Keratinocyte (primary cell): Measurements from ENCODE around the gene PDZD2. TPM values are rescaled to one million over a fixed set of nuclear protein-coding genes. Genes with fewer than 3 reads are reported as not detected.

Source experiments
- DNase-seq: peaks from one replicate; pipeline ENCODE4 v3.0.0-alpha.2; 2011; ENCODE audit warnings: low read depth, missing footprints, low spot score
- FAIRE-seq: peaks from 2 replicates; lab custom pipeline; 2011; peaks lifted over from hg19 to GRCh38; lab: Jason Lieb, UNC
- H2AFZ ChIP-seq: 2 replicates; pipeline ENCODE4 v1.6.0; 2012; ENCODE audit warnings: low read length, control low read depth, inconsistent platforms; ENCODE audit not compliant: control insufficient read depth
- H3K27ac ChIP-seq: 2 replicates; pipeline ENCODE4 v1.5.1; 2011; ENCODE audit warnings: low read length; ENCODE audit not compliant: control insufficient read depth, insufficient read depth
- H3K27me3 ChIP-seq: 3 replicates; pipeline ENCODE4 v1.6.0; 2011; ENCODE audit warnings: low read length; ENCODE audit not compliant: control insufficient read depth, insufficient read depth; ENCODE audit errors: extremely low read depth
- H3K36me3 ChIP-seq, 2 experiments: 2 replicates in 1 of 2; 3 replicates in 1 of 2; pipeline ENCODE4 v1.5.1; 2011; ENCODE audit warnings: low read length in 2 of 2, mild to moderate bottlenecking in 1 of 2; ENCODE audit not compliant: control insufficient read depth in 2 of 2, insufficient read depth in 2 of 2; ENCODE audit errors: extremely low read depth in 1 of 2
- H3K4me1 ChIP-seq: 3 replicates; pipeline ENCODE4 v1.5.1; 2011; ENCODE audit warnings: low read length; ENCODE audit not compliant: control insufficient read depth, insufficient read depth; ENCODE audit errors: extremely low read depth
- H3K4me2 ChIP-seq: 3 replicates; pipeline ENCODE4 v1.6.0; 2011; ENCODE audit warnings: low read depth, low read length; ENCODE audit not compliant: control insufficient read depth, insufficient read depth; ENCODE audit errors: extremely low read depth
- H3K4me3 ChIP-seq, 3 experiments: fragments of 200-600 bp in 1 of 3; sonication (generic) in 1 of 3; 2 replicates in 2 of 3; 3 replicates in 1 of 3; pipeline ENCODE4 v1.5.1; 2011 to 2016; ENCODE audit warnings: low read length in 3 of 3, mild to moderate bottlenecking in 3 of 3, control low read depth in 2 of 3, inconsistent platforms in 1 of 3, low read depth in 1 of 3, mixed read lengths in 1 of 3, mixed run types in 1 of 3, moderate library complexity in 1 of 3; ENCODE audit not compliant: control insufficient read depth in 2 of 3, insufficient read depth in 2 of 3; ENCODE audit errors: extremely low read depth in 1 of 3
- H3K79me2 ChIP-seq: 2 replicates; pipeline ENCODE4 v1.6.0; 2012; ENCODE audit warnings: low read length; ENCODE audit not compliant: control insufficient read depth, insufficient read depth
- H3K9ac ChIP-seq: 3 replicates; pipeline ENCODE4 v1.6.0; 2011; ENCODE audit warnings: low read length; ENCODE audit not compliant: control insufficient read depth, insufficient read depth; ENCODE audit errors: extremely low read depth
- H3K9me1 ChIP-seq: 3 replicates; pipeline ENCODE4 v1.6.0; 2011; ENCODE audit warnings: low read length; ENCODE audit not compliant: control insufficient read depth, insufficient read depth; ENCODE audit errors: extremely low read depth
- H3K9me3 ChIP-seq: 2 replicates; pipeline ENCODE4 v1.5.1; 2012; ENCODE audit warnings: low read depth, low read length; ENCODE audit not compliant: control insufficient read depth
- H4K20me1 ChIP-seq: 3 replicates; pipeline ENCODE4 v1.6.0; 2011; ENCODE audit warnings: low read length; ENCODE audit not compliant: control insufficient read depth, insufficient read depth; ENCODE audit errors: extremely low read depth
- EZH2 ChIP-seq: IDR thresholded peaks from one replicate; pipeline ENCODE4 v1.6.1; 2012; ENCODE audit warnings: inconsistent platforms, mild to moderate bottlenecking, low read length, moderate library complexity
- dilution Hi-C: fragments of 300-500 bp; cut with MboI; formaldehyde crosslinking; loops from one replicate; pipeline ENCODE4 v1.7.0; 2020; ENCODE audit warnings: low sequenced_read_pairs; ENCODE audit not compliant: extremely low pct_ligation_motif_present
- polyA plus RNA-seq, 5 experiments: library from polyadenylated mRNA; depleted of rRNA in 3 of 5; stranded (reverse) in 3 of 5; stranded (forward) in 1 of 5; unstranded in 1 of 5; fragments of >200 nt; gene quantifications; 1 replicate in 1 of 5; 2 replicates in 3 of 5; 3 replicates in 1 of 5; pipeline versions ENCODE4 v1.2.1 to v1.2.3, GENCODE V29; 2011 to 2012; ENCODE audit warnings: missing spikeins in 2 of 5, low read depth in 1 of 5, low replicate concordance in 1 of 5
- TF ChIP-seq, protein P1 (sequence below), 3 experiments: IDR thresholded peaks in 1 of 3; conservative IDR thresholded peaks in 1 of 3; optimal IDR thresholded peaks in 1 of 3; 2 replicates in 2 of 3; 3 replicates in 1 of 3; pipeline versions ENCODE3 to v1.5.1; 2011; ENCODE audit warnings: low read length in 3 of 3, mild to moderate bottlenecking in 3 of 3, moderate library complexity in 2 of 3, control low read depth in 1 of 3, inconsistent platforms in 1 of 3; ENCODE audit not compliant: insufficient read depth in 2 of 3; ENCODE audit errors: extremely low read depth in 1 of 3

PDZD2 gene
- polyA plus RNA-seq, 1 donor (not counting 4 experiments of a cell fraction or from before 2014, with no cell fraction given), result 7.3 TPM

DNA sequence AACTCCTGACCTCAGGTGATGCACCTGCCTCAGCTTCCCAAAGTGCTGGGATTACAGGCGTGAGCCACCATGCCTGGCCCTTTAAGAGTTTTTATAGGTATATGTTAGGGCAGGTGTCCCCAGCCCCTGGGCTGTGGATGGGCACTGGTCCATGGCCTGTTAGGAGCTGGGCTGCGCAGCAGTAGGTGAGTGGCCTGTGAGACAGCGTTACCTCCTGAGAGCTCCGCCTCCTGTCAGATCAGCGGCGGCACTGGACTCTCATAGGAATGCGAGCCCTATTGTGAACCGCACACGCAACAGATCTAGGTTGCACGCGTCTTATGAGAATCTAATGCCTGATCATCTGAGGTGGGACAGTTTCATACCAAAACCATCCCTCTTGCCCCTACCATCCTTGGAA, 361.8 kb downstream of the PDZD2 start:
- Histone ChIP-seq H3K9me1 (no peaks in the 10 kb centered on the region), H2AFZ (no peak overlapping the region), H3K4me2 (no peak overlapping the region), H3K27me3 (no peaks in the 10 kb centered on the region), H3K79me2 (no peaks in the 10 kb centered on the region), H4K20me1 (no peaks in the 10 kb centered on the region), H3K9ac (no peak overlapping the region), H3K4me1 (peaks cover 4% of the 10 kb centered on the region), H3K27ac (no peak overlapping the region), H3K4me3 (no peak overlapping the region), H3K9me3 (no peaks in the 10 kb centered on the region), H3K36me3 (peaks cover 5 to 6% of the 10 kb centered on the region in 2 experiments)
- dilution Hi-C loops, result no loop called here
- FAIRE-seq (no peak), DNase-seq (no peak)
- TF ChIP-seq EZH2, result no peak

DNA sequence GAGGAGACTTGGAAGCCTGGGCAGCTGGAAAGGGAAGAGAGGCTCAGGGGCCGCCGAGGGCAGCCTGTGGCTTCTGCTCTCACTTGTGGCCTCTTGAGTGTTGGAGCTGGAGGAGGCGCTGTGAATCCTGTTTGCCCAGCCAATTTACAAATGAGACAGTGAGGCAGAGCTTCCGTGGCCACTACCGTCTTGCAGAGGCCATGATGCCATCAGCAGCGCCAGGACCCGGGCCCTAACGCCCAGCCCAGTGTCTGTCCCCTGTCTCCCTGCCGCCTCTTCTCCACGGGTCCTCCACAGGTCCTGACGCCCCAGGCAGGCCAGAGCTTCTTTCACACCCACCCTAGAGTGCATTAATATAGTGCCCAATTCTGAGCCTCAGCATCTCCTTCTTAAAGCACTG, 362.4 kb downstream of the PDZD2 start:
- Histone ChIP-seq H3K9me1 (no peaks in the 10 kb centered on the region), H3K4me2 (no peak overlapping the region), H3K4me1 (peaks cover 4% of the 10 kb centered on the region), H3K36me3 (peaks cover 5 to 6% of the 10 kb centered on the region in 2 experiments), H2AFZ (no peak overlapping the region), H3K79me2 (no peaks in the 10 kb centered on the region), H3K4me3 (no peak overlapping the region), H3K27me3 (no peaks in the 10 kb centered on the region), H4K20me1 (no peaks in the 10 kb centered on the region), H3K9ac (no peak overlapping the region), H3K27ac (no peak overlapping the region), H3K9me3 (no peaks in the 10 kb centered on the region)
- dilution Hi-C loops, result no loop called here
- FAIRE-seq, result no peak
- no peak for DNase-seq
- TF ChIP-seq, protein P1, sequence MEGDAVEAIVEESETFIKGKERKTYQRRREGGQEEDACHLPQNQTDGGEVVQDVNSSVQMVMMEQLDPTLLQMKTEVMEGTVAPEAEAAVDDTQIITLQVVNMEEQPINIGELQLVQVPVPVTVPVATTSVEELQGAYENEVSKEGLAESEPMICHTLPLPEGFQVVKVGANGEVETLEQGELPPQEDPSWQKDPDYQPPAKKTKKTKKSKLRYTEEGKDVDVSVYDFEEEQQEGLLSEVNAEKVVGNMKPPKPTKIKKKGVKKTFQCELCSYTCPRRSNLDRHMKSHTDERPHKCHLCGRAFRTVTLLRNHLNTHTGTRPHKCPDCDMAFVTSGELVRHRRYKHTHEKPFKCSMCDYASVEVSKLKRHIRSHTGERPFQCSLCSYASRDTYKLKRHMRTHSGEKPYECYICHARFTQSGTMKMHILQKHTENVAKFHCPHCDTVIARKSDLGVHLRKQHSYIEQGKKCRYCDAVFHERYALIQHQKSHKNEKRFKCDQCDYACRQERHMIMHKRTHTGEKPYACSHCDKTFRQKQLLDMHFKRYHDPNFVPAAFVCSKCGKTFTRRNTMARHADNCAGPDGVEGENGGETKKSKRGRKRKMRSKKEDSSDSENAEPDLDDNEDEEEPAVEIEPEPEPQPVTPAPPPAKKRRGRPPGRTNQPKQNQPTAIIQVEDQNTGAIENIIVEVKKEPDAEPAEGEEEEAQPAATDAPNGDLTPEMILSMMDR (optimal IDR thresholded peaks at IDR 0.05 in 1 of 3, IDR thresholded peaks at IDR 0.05 in 1 of 3, conservative IDR thresholded peaks at IDR 0.05 in 1 of 3; ENCODE audit: extremely low read depth in 1 of 3, insufficient read depth in 2 of 3, low read length in 3 of 3), result no peak
- TF ChIP-seq EZH2, result no peak

DNA sequence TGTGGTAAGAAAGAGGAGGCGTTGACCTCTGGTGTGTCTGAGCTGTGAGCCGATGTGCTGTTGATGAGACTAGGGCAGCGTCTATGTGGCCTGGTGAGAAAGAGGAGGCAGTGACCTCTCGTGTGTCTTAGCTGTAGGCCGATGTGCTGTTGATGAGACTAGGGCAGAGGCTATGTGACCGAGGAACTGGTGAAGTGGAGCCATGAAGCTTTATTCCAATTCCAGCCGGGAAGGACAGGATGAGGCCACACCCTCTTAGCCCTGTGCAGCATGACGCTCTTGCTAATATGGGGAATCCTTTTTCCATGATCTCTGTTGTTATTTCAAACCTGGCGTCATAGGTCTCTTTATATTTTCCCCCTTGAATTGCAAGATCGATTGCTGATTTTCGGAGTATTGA, 362.8 kb downstream of the PDZD2 start:
- no peak overlapping the region for H3K4me2 ChIP-seq
- no peaks in the 10 kb centered on the region for H4K20me1 ChIP-seq
- no peak for DNase-seq
- H3K79me2 ChIP-seq, result no peaks in the 10 kb centered on the region
- dilution Hi-C loops, result no loop called here
- no peak overlapping the region for H3K4me3 ChIP-seq
- H3K9me1 ChIP-seq, result no peaks in the 10 kb centered on the region
- peaks cover 4% of the 10 kb centered on the region for H3K4me1 ChIP-seq
- no peak overlapping the region for H3K27ac ChIP-seq
- FAIRE-seq, result no peak
- H3K27me3 ChIP-seq, result no peaks in the 10 kb centered on the region
- no peaks in the 10 kb centered on the region for H3K9me3 ChIP-seq
- H3K9ac ChIP-seq, result no peak overlapping the region
- H3K36me3 ChIP-seq, result peaks cover 5 to 6% of the 10 kb centered on the region in 2 experiments
- TF ChIP-seq EZH2, result no peak
- TF ChIP-seq, protein P1 (optimal IDR thresholded peaks at IDR 0.05 in 1 of 3, IDR thresholded peaks at IDR 0.05 in 1 of 3, conservative IDR thresholded peaks at IDR 0.05 in 1 of 3; ENCODE audit: extremely low read depth in 1 of 3, insufficient read depth in 2 of 3, low read length in 3 of 3), result no peak
- H2AFZ ChIP-seq, result no peak overlapping the region
